HL-60/S4 treated with phorbol 12-myristate 13-acetate at 8.2 ng/mL for 4 days and 3 days (cell line): ENCODE results near the gene B4GALT5.
"Not testable (repeated sequence)": the region's sequence is repeated elsewhere in the genome, so short reads cannot be mapped to it uniquely, and the experiment has no call there.

Experiments
- in situ Hi-C: fragments of 300-500 bp; cut with MboI; formaldehyde crosslinking; loops from 2 replicates; pipeline ENCODE4 v1.15.0; 2022; ENCODE audit warnings: low sequenced_read_pairs

Gene B4GALT5

GRCh38 chr20:49713753-49714712 lies at the start of gene B4GALT5:
Gene B4GALT5, minus strand, starts transcription at chr20:49713878. Its CDS starts 188 bp downstream, at chr20:49713690.
- in situ Hi-C loops: no loop called here

GRCh38 chr20:49762940-49763766 lies 49.5 kb upstream of the B4GALT5 start:
- in situ Hi-C loops: no loop called here

- in situ Hi-C loops: not testable (repeated sequence)
Measured at GRCh38 chr20:49761888-49762287, 48.2 kb upstream of the B4GALT5 start.

- in situ Hi-C loops: no loop called here
Measured at GRCh38 chr20:49759266-49759950, 45.7 kb upstream of the B4GALT5 start.

GRCh38 chr20:49758781-49759180 lies 45.1 kb upstream of the B4GALT5 start:
- in situ Hi-C loops: no loop called here

GRCh38 chr20:49757597-49757996 lies 43.9 kb upstream of the B4GALT5 start:
- in situ Hi-C loops: no loop called here

- in situ Hi-C loops: no loop called here
Measured at GRCh38 chr20:49756241-49756640, 42.6 kb upstream of the B4GALT5 start.

GRCh38 chr20:49754596-49754995 lies 40.9 kb upstream of the B4GALT5 start:
- in situ Hi-C loops: no loop called here

GRCh38 chr20:49753133-49753532 lies 39.5 kb upstream of the B4GALT5 start:
- in situ Hi-C loops: no loop called here

- in situ Hi-C loops: no loop called here
Measured at GRCh38 chr20:49752201-49752903, 38.7 kb upstream of the B4GALT5 start.

GRCh38 chr20:49751397-49751736 lies 37.7 kb upstream of the B4GALT5 start:
- in situ Hi-C loops: no loop called here

GRCh38 chr20:49750611-49751396 lies 37.1 kb upstream of the B4GALT5 start:
- in situ Hi-C loops: no loop called here

GRCh38 chr20:49749625-49750024 lies 35.9 kb upstream of the B4GALT5 start:
- in situ Hi-C loops: no loop called here

- in situ Hi-C loops: no loop called here
Measured at GRCh38 chr20:49748525-49748838, 34.8 kb upstream of the B4GALT5 start.

- in situ Hi-C loops: no loop called here
Measured at GRCh38 chr20:49747707-49748524, 34.2 kb upstream of the B4GALT5 start.

GRCh38 chr20:49742948-49743347 lies 29.3 kb upstream of the B4GALT5 start:
- in situ Hi-C loops: no loop called here

- in situ Hi-C loops: no loop called here
Measured at GRCh38 chr20:49741977-49742376, 28.3 kb upstream of the B4GALT5 start.

GRCh38 chr20:49740807-49741206 lies 27.1 kb upstream of the B4GALT5 start:
- in situ Hi-C loops: no loop called here

- in situ Hi-C loops: no loop called here
Measured at GRCh38 chr20:49739042-49739441, 25.4 kb upstream of the B4GALT5 start.
